Stimulated activated CD4-positive, alpha-beta T cell treated with anti-CD3 and anti-CD28 coated beads, Interleukin-15, amount 100 ng/mL, for 48 hours (primary cell): ENCODE data around the gene ATP5F1B.
A peak's percentile ranks its signal among the peaks of the same experiment; 100 is the strongest.
"Not testable (repeated sequence)": the region's sequence is repeated elsewhere in the genome, so short reads cannot be mapped to it uniquely, and the experiment has no call there.

ENCODE experiments used
- DNase-seq, 2 donors: peaks; one replicate each; pipeline ENCODE4 v3.0.0-alpha.2; 2020; ENCODE audit warnings: low read depth in 2 of 2

Gene ATP5F1B

DNA sequence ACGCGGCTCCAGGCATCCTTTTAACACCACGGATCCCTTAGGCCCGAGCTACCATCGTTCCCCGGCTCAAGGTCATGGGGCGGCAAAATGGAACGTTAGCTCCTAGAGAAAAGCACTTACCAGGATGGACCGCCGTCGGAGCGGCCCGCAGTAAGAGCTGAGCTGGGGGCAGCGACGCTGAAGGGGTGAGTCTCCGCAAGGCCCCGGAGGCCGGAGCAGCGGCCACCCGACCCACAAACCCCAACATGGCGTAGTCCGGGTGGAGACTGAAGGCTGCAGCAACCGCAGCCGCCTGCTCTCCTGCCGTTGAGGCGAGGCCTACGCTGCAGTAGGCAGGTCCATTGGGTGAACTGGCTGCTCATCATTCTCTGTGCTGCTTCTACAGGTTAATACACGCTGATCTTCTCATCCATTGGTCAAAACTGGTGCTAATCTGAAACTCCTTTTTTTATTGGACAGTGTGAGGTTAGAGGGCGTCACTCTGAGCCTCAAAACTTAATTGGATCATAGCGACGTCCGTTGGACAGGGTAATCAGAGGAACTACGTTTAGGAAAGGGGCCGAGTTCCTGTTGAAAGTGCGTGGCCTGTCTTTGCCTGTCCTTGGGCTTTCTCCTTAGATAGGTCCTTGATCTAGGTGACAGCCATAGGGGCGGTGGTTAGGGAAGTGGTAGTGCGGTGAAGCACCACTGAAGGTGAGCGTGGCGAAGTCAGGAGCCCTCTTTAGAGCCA, at the start of gene ATP5F1B:
Gene ATP5F1B, minus strand, starts transcription at position 268 of the 730 bp plus-strand sequence. Its CDS starts 21 bp downstream, at position 247.
- DNase-seq: peak; percentile 87 to 88

DNA sequence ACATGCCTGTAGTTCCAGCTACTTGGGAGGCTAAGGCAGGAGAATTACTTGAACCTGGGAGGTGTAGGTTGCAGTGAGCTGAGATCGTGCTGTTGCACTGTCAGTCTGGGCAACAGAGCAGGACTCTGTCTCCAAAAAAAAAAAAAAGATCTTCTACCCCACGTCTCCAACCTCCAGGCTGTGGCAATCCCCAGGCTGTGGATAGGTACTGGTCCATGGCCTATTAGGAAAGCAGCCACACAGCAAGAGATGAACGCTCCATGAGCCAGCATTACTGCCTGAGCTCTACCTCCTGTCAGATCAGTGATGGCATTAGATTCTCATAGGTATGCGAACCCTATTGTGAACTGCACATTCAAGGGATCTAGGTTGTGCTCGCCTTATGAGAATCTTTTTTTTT, 48.4 kb upstream of the ATP5F1B start:
- no peak for DNase-seq

DNA sequence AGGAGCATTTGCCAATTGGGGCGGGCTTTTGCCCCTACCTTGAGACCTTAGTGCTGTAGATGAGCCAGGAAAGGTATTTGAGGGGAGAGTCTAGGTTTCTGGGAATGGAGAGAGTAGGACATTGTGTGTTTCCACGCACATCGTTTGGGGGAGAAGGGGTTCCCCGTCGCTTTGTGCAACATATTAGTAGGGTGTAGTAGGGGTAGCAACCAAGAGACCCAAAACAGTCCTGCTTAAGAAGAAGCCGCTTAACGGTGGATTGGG, 43.0 kb upstream of the ATP5F1B start:
- no peak for DNase-seq

DNA sequence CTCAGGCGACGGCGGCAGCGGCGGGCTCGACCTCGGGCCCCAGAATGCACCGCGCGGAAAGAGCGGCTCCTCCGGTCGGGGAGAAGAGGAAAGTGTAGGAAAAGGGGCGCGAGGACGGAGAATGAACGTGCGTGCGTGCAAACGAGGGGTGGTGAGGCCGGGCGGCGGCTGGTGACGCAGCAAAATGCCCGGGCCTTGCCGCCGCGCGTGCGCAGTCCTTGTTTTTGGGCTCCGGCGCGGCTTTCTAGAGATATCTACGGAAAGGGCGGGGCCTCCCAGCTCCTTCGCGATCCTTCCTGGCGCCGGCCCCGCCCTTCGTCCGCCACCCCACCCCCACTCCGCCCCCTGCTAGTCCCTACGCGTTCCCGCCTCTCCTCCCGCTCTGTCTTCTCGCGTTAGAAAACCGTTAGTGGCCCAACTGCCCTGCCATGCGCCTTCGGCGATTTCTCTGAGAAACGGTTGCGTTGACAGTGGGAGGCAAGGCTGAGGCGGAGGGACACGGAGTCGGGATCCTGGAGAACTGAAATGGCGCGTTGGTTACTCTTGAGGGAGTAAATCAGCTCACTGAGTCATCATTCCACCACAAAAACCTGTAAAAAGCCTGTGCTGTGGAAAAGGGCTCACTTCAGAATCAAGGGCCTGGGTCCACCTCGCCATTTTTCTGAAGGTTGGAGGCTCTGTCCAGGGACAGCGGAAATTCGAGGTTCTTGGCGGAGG, 42.5 kb upstream of the ATP5F1B start, which contains the start of gene PTGES3:
Gene PTGES3, minus strand, starts transcription at position 156 of the 717 bp plus-strand sequence. CDS start 285 bp downstream, outside the sequence.
- peak; percentile 98 for DNase-seq

DNA sequence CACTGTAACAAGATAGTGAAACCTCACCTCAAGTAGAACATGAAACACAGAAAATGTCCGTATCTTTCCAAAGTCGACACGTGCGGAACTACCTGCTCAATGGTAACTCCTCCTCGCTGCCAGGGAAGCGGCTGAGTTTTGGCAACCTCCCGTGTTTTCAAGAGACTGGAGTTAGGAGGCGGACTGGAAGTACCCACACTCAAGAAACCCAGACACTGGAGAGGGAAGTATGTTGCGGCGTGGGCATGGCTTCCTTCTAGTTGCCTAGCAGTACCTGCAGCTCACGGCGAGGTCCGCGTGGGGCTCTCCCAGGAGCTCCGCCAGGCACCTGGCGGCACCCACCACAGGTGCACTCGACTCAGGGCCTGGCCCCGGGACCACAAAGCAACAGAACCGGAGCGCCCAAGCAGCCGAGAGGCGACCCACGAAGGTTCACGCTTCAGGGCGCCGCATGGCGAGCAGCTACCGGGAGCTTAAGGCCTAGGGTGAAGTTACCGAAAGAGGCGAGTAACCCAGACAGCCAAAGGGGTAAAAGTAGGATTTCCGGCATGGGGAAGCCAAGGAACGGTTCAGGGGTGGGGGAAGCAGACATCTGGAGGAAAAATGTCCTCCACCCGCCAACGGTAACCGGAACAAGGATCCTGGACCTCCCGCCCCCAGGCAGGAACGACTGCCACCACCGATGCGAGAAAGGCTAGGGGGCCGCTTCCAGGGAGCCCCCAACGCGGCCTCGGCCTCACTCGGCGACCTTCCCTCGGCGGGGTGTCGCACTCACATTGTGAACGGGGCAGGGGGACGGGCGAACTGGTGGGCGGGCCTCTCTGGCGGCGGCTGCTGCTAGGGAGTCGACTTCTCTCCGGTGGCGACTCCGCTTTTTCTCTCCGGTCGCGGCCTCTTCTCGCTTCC, 41.7 kb upstream of the ATP5F1B start:
- DNase-seq: no peak

DNA sequence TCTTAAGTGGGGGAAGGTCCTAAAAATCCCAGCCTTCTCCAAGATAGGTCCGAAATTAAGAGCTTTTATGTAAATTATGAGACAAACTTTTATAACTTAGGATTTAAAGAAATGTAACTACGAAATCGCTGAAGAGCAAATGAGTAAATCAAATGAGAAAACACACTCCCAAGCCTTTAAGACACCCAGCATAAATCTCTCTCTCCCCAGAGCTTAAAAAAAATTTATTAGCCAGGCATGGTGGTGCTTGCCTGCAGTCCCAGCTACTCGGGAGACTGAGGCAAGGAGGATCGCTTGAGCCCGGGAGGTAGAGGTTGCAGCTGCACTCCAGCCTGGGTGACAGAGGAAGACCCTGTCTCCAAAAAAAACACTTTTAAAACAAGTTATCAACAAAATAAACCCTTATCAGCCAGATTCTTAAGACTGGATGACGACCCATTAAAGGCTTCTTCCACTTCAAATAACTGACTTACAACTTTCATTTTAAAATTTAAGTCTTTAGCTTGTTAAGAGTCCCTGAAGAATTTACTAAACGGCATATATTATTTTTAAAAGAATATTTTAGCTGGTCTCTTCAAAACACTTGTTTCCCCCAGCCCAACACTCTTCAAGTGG, 39.1 kb upstream of the ATP5F1B start:
- DNase-seq: no peak

DNA sequence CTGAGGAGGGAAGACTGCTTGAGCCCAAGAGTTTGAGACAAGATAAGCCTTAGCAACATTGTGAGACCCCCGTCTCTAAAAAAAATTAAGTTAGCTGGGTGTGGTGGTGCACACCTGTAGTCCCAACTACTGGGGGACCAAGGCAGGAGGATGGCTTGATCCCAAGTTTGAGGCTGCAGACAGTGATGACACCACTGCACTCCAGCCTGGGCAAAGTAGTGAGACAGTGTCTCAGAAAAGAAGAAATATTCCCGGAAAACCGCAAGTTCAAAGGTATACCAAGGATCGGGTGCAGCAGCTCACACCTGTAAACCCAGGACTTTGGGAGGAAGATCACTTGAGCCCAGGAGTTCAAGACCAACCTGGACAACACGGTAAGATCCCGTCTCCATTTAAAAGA, 36.5 kb upstream of the ATP5F1B start:
- no peak for DNase-seq

DNA sequence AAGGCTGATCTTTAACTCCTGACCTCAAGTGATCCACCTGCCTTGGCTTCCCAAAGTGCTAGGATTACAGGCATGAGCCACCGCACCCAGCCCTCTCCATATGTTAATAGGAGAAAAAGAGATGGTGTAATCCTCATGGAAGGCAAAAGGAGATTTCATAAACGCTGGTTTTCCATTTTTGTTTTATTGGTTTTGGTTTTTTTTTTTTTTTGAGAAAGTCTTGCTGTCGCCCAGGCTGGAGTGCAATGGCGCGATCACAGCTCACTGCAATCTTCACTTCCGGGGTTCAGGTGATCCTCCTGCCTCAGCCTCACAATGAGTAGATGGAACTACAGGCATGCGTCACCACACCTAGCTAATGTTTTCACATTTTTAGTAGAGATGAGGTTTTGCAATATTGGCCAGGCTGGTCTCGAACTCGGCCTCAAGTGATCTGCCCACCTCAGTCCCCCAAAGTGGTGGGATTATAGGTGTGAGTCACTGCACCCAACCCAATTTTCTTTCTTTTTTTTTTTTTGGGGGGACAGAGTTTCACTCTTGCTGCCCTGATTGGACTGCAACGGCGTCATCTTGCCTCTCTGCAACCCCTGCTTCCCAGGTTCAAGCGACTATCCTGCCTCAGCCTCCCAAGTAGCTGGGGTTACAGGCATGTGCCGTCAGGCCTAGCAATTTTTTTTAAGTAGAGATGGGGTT, 34.2 kb upstream of the ATP5F1B start:
- DNase-seq: no peak

DNA sequence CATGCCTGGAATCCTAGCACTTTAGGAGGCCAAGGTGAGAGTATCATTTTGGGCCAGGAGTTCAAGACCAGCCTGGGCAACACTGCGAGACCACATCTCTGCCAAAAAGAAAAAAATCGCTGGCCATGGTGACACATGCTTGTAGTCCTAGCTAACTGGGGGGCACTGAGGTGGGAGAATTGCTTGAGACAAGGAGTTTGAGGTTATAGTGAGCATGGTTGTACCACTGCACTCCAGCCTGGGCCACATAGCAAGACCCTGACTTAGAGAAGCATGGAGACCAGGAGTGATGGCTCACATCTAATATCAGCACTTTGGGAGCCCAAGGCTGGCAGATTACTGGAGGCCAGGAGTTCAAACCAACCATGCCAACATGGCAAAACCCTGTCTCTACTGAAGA, 33.1 kb upstream of the ATP5F1B start:
- DNase-seq: no peak

DNA sequence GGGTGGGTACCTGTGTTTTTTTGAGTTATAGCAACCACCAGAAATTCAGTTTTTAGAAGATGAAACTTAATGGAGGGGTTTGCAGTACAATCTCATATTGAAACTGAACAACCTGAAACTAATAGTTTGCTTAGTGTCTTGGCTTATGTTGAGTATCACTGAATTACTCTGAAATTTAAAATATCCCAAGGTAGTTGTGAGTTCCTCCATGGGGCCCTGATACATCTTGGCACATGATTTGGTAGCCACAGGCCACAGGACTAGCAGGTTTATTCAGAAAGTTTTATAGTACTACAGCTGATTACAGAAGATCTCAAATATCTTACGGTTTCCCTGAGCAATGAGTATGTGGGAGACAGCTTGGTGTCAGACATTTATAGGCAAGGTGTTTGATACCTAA, 31.9 kb upstream of the ATP5F1B start:
- DNase-seq: no peak

DNA sequence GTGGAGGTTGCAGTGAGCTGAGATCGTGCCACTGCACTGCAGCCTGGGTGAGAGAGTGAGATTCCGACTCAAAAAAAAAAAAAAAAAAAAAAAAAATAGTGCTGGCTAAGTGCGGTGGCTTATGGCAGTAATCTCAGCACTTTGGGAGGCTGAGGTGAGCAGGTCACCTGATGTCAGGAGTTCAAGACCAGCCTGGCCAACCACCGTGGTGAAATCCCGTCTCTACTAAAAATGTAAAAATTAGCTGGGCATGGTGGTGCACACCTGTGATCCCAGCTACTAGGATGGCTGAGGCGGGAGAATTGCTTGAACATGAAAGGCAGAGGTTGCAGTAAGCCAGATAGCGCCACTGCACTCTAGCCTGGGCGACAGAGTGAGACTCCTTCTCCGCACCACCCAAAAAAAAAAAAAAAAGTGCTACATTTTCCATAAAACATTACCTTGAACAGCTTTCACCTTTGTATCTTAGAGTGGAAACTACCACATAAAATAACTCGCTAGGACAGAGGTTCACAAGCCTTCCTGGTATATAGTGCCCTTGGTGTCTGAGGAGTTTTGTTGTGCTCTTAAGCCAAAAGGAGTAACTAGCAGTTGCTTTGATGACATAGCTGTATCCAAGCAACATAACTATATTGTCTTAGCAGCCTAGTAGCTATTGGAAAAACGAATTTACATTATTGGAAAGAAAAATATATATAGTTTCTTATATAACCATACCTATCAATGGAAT, 31.2 kb upstream of the ATP5F1B start:
- DNase-seq: no peak

DNA sequence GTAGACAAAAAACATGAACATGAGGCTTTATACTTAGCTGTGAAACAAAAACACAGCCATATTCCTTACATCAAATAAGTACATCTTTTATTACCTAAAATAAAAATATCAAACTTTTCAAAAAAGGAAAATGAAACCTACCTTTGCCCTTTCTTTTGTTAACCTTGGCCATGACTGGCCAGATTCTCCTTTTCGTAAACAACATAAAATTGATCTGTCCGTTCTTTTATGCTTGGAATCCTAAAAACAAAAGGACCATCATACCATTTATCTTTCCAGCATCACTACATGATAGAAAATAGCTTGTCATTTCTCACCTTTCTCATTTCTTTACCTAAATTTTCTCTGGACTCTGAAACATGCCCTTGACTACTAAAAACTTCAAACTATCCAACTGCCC, 25.8 kb upstream of the ATP5F1B start:
- no peak for DNase-seq

DNA sequence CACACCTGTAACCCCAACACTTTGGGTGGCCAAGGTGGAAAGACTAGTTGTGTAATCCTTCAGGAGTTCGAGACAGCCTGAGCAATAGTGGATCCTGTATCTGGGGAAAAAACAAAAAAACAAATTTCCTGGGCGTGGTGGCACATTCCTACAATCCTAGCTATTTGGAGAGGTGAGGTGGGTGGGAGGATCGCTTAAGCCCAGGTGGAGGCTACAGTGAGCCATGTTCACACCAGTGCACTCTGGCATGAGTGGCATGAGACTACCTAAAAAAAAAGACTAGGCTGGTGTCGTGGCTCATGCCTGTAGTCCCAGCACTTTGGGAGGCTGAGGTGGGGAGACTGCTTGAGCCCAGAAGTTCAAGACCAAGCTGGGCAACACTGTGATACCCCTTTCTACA, 25.1 kb upstream of the ATP5F1B start:
- no peak for DNase-seq

DNA sequence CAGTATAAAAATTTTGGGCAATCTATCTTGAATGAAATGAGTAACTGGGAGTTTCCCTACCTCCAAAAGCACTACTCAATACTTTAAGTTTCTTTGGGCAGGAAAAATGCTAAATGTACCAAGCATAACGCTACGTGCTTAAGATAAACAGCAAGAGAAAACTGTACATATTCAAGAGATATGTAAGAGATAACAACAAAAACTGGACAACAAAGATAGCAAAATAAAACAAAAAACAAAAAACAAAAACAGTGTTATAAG, 22.3 kb upstream of the ATP5F1B start:
- DNase-seq: no peak

DNA sequence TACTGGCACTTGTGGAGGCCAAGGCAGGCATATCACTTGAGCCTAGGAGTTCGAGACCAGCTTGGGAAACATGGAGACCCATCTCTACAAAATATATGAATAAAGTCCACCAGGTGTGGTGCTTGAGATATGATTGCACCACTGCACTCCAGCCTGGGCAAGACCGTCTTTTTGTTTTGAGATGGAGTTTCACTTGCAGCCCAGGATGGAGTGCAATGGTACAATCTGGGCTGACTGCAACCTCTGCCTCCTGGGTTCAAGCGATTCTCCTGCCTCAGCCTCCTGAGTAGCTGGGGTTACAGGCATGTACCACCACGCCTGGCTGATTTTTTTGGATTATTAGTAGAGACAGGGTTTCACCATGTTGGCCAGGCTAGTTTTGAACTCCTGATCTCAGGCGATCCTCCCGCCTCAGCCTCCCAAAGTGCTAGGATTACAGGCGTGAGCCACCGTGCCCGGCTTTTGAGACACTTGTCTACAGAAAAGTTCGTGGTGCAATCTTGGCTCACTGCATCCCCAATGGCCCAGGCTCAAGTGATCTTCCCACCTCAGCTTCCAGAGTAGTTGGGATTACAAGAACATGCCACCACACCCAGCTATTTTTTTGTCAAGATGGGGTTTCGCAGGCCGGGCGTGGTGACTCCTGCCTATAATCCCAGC, 16.3 kb upstream of the ATP5F1B start:
- no peak for DNase-seq

DNA sequence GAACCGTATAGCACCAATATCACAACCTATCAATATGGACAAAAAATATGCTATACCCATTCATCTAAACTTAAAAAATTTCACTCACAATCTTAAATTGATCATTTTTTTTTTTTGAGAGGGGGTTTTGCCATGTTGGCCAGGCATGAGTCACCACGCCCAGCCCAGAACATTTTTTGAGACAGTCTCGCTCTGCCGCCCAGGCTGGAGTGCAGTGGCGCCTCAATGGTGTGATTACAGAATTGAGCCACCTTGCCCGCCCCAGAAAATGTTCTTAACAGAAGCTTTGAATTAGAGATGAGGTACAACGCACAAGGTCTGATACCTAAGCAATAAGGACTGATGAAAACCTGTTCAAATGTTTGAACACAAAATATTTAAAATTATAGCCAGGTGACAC, 15.8 kb upstream of the ATP5F1B start:
- no peak for DNase-seq

DNA sequence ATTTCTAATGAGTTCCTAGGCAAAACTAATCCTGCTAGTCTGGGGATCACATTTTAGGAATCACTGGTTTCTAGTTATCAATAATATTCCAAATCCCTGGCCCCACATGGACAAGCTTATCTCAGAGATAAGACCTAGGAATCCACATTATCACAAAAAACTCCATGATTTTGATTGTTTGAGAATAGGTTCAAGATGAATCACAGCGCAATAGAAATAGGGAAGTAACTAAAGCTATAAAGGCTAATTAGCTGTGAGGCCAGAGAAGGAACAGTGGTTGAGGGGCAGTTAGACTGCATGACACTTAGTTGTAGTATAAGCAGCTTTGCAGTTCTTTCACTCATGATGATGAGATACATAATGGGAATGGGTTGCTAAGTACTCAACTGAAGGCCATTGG, 13.1 kb upstream of the ATP5F1B start:
- DNase-seq: no peak

DNA sequence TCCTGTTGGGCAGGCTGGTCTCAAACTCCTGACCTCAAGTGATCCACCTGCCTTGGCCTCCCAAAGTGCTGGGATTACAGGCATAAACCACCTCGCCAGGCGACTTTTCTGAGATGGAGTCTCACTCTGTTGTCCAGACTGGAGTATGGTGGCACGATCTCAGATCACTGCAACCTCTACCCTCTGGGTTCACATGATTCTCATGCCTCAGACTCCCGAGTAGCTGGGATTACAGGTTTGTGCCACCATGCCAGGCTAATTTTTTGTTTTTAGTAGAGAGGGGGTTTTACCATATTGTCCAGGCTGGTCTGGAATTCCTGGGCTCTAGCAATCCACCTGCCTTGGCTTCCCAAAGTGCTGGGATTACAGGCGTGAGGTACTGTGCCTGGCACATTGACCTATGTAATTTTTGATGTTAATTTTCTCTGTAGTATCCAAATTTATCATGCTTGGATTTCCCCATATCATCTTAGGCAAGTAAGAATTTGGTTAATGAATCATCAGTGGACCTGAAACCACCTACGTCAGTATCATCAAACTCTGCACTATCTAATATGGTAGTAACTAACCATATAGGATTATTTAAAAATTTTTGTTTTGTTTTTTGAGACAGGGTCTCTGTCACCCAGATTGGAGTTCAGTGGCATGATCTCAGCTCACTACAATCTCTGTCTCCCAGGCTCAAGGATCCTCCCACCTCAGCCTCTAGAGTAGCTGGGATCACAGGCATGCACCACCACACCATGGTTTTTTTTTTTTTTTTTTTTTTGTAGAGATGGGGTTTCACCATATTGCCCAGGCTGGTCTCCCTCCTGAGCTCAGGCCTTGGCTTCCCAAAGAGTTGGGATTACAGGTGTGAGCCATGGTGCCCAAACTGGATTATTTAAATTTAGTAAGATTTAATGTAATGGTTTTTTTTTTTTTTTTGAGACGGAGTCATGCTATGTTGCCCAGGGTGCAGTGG, 11.9 kb upstream of the ATP5F1B start:
- DNase-seq: no peak

DNA sequence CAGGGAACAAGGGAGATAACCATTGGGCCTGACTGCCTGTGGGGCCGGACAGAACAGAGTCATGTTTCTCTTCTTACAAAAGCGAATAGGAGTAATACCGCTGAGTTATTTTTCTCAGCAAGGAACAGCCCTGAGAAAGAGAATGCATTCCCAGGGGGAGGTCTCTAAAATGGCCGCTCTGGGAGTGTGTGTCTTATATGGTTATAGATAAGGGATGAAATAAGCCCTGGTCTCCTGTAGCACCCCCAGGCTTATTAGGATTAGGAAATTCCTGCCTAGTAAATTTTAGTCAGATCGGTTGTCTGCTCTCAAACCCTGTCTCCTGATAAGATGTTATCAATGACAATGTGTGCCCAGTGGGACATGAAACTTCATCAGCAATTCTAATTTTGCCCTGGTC, 8.0 kb upstream of the ATP5F1B start:
- DNase-seq: not testable (repeated sequence)
